Measurements from ENCODE around the gene STRAP. TPM values are rescaled to one million over a fixed set of nuclear protein-coding genes. Genes with fewer than 3 reads are reported as not detected.

STRAP gene
- total RNA-seq, 1 experiment from 2014 or later = 210 TPM

DNA sequence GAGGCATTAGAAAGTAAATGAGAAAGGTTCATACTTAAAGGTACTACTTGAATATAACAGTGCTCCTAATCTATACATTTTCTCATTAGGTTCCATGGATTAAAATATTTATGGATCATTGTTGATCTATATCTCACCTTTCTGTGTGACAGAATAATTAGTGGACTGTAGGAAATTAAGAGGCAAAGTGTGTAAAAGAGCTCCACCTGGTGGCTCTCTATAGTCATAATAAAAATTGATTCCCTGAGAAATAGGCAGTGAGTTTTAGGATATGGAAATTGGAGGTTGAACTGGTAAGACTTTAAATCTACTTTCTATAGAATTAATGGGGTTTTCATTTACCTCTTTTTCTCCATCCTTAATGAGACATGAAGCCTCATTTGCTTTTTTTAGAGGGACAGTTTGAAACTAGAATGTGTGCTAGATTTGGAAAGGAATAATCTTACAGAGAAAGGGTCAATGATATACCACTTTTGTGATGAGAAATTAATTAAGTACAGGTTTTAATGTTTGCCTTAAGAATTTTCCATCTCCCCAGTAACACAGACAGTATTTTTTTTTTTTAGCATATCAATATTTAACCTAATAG, 17.2 kb downstream of the STRAP start:
- no peak overlapping the region for H2BK20ac ChIP-seq (ENCODE audit: low read depth, low read length, poor library complexity, severe bottlenecking)
- no peaks in the 10 kb centered on the region for H3K79me2 ChIP-seq (ENCODE audit: insufficient read depth, low read length)
- H3K23ac ChIP-seq (ENCODE audit: insufficient read length, low read depth, low read length) = no peak overlapping the region
- H4K8ac ChIP-seq (replicated peaks; ENCODE audit: insufficient read length, low read depth, low read length) = no peak overlapping the region
- no peaks in the 10 kb centered on the region for H3K23me2 ChIP-seq (ENCODE audit: insufficient read length, low read depth, low read length, poor library complexity, severe bottlenecking)
- H3K18ac ChIP-seq (ENCODE audit: insufficient read length, low read depth, low read length) = no peak overlapping the region
- no peak overlapping the region for H3K27ac ChIP-seq (ENCODE audit: insufficient read length, low read depth, low read length)
- TF ChIP-seq, protein P1, sequence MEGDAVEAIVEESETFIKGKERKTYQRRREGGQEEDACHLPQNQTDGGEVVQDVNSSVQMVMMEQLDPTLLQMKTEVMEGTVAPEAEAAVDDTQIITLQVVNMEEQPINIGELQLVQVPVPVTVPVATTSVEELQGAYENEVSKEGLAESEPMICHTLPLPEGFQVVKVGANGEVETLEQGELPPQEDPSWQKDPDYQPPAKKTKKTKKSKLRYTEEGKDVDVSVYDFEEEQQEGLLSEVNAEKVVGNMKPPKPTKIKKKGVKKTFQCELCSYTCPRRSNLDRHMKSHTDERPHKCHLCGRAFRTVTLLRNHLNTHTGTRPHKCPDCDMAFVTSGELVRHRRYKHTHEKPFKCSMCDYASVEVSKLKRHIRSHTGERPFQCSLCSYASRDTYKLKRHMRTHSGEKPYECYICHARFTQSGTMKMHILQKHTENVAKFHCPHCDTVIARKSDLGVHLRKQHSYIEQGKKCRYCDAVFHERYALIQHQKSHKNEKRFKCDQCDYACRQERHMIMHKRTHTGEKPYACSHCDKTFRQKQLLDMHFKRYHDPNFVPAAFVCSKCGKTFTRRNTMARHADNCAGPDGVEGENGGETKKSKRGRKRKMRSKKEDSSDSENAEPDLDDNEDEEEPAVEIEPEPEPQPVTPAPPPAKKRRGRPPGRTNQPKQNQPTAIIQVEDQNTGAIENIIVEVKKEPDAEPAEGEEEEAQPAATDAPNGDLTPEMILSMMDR (conservative IDR thresholded peaks at IDR 0.05) = peak; percentile 85
- Mint-ChIP-seq H3K4me3 (no peak overlapping the region), H3K27me3 (ENCODE audit: low read depth) (no peaks in the 10 kb centered on the region), H3K9me3 (no peaks in the 10 kb centered on the region), H3K4me1 (no peaks in the 10 kb centered on the region), H3K27ac (no peak overlapping the region), H3K36me3 (ENCODE audit: insufficient read depth in 1 of 3, low read depth in 3 of 3) (peaks cover 19 to 75% (median 72%) of the 10 kb centered on the region in 3 experiments; a peak in 6 of 7 replicates)
- H3T11ph ChIP-seq (ENCODE audit: low read length) = no peak overlapping the region
- no peak overlapping the region for H2BK5ac ChIP-seq (ENCODE audit: insufficient read length, low read length)
- H4K5ac ChIP-seq (ENCODE audit: insufficient read length, low read depth, low read length) = no peak overlapping the region
- no peak for DNase-seq
- no peaks in the 10 kb centered on the region for H3K9me3 ChIP-seq (ENCODE audit: control insufficient read depth, low read depth, low read length)
- no peak overlapping the region for H3K9ac ChIP-seq (ENCODE audit: extremely low read depth, insufficient read length, low read length)
- no peak overlapping the region for H3K4ac ChIP-seq (ENCODE audit: low read depth, low read length)
- no peak overlapping the region for H2AFZ ChIP-seq (ENCODE audit: low read length)
- H2AK5ac ChIP-seq (ENCODE audit: insufficient read length, low read length) = no peak overlapping the region
- no peak overlapping the region for H2BK15ac ChIP-seq (ENCODE audit: low read depth, low read length)
- no peak overlapping the region for H2BK120ac ChIP-seq (ENCODE audit: low read depth, low read length, poor library complexity, severe bottlenecking)
- H3K27me3 ChIP-seq (ENCODE audit: insufficient read depth, low read length) = no peaks in the 10 kb centered on the region
- H3K4me2 ChIP-seq (ENCODE audit: insufficient read depth, insufficient read length, low read length) = no peak overlapping the region
- H3K79me1 ChIP-seq (ENCODE audit: insufficient read depth, low read depth, low read length, poor library complexity, severe bottlenecking) = no peaks in the 10 kb centered on the region
- no peaks in the 10 kb centered on the region for H4K20me1 ChIP-seq (ENCODE audit: control insufficient read depth, insufficient read depth, insufficient read length)
- H2BK12ac ChIP-seq (ENCODE audit: insufficient read length, low read depth, low read length) = no peak overlapping the region
- H3K4me1 ChIP-seq (ENCODE audit: insufficient read depth, low read length) = no peaks in the 10 kb centered on the region
- no peak overlapping the region for H3K14ac ChIP-seq (ENCODE audit: insufficient read depth, low read length)
- H4K91ac ChIP-seq (ENCODE audit: insufficient read length, low read depth, low read length) = no peak overlapping the region
- H3K56ac ChIP-seq (ENCODE audit: insufficient read length, low read depth, low read length) = no peak overlapping the region
